DOHH2 (cell line): ENCODE results near the gene BLOC1S4.

Source experiments
- CTCF ChIP-seq: fragments of 200-600 bp; sonication (generic); IDR thresholded peaks from one replicate; pipeline ENCODE4 v1.5.1; 2014; ENCODE audit warnings: antibody characterized with exemption, mild to moderate bottlenecking, low read depth, low read length; ENCODE audit not compliant: poor library complexity, severe bottlenecking
- EZH2phosphoT487 ChIP-seq: fragments of 200-600 bp; sonication (generic); IDR thresholded peaks from 2 replicates; pipeline ENCODE4 v1.6.1; 2017; ENCODE audit warnings: borderline replicate concordance, mild to moderate bottlenecking, antibody characterized with exemption, low read length, moderate library complexity, mixed read lengths

- TF ChIP-seq CTCF (no peak), EZH2phosphoT487 (no peak)
Observed at GRCh38 chr4:6742989-6743388, 27.0 kb downstream of the BLOC1S4 start.
